ENCODE results near the gene SPIRE2.

DNA sequence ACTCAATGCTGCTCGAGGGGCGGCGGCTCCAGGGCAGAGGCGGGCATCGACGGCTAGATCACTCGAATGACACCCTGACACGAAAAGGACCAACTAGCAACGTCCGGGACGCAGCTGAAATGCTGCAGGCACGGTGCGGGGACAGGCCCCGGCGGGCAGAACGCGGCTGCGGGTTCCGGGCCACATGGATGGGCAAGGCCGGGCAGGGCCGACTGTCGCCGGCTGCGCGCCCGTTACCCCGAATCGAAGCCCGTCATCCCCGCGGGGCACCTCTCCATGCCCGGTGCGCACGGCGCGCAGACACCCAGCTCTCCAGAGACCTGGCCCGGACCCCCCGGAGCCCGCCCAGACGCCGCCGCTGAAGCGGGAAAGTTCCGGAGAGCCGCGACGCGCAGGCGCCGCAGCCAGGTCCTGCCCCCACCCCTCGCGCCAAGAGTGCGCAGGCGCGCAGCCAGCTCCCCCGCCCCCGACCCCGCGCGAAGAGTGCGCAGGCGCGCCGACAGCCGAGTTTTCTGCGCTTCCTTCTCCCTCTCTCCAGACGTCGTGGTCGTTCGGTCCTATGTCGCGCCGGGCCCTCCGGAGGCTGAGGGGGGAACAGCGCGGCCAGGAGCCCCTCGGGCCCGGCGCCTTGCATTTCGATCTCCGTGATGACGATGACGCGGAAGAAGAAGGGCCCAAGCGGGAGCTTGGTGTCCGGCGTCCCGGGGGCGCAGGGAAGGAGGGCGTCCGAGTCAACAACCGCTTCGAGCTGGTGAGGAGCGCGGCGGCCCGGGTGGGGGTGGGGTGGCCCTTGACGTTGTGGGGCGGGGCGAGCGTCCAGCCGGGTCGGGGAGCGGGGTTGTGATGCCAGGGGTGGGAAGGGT, 45.1 kb downstream of the SPIRE2 start, which contains the start of gene TCF25:
- TF ChIP-seq, protein P1, sequence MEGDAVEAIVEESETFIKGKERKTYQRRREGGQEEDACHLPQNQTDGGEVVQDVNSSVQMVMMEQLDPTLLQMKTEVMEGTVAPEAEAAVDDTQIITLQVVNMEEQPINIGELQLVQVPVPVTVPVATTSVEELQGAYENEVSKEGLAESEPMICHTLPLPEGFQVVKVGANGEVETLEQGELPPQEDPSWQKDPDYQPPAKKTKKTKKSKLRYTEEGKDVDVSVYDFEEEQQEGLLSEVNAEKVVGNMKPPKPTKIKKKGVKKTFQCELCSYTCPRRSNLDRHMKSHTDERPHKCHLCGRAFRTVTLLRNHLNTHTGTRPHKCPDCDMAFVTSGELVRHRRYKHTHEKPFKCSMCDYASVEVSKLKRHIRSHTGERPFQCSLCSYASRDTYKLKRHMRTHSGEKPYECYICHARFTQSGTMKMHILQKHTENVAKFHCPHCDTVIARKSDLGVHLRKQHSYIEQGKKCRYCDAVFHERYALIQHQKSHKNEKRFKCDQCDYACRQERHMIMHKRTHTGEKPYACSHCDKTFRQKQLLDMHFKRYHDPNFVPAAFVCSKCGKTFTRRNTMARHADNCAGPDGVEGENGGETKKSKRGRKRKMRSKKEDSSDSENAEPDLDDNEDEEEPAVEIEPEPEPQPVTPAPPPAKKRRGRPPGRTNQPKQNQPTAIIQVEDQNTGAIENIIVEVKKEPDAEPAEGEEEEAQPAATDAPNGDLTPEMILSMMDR (IDR thresholded peaks at IDR 0.05) = no peak
- no peak for TF ChIP-seq SIN3A (IDR thresholded peaks at IDR 0.05; ENCODE audit: borderline replicate concordance, insufficient read depth, low read depth, low read length)
- TF ChIP-seq, protein P2, sequence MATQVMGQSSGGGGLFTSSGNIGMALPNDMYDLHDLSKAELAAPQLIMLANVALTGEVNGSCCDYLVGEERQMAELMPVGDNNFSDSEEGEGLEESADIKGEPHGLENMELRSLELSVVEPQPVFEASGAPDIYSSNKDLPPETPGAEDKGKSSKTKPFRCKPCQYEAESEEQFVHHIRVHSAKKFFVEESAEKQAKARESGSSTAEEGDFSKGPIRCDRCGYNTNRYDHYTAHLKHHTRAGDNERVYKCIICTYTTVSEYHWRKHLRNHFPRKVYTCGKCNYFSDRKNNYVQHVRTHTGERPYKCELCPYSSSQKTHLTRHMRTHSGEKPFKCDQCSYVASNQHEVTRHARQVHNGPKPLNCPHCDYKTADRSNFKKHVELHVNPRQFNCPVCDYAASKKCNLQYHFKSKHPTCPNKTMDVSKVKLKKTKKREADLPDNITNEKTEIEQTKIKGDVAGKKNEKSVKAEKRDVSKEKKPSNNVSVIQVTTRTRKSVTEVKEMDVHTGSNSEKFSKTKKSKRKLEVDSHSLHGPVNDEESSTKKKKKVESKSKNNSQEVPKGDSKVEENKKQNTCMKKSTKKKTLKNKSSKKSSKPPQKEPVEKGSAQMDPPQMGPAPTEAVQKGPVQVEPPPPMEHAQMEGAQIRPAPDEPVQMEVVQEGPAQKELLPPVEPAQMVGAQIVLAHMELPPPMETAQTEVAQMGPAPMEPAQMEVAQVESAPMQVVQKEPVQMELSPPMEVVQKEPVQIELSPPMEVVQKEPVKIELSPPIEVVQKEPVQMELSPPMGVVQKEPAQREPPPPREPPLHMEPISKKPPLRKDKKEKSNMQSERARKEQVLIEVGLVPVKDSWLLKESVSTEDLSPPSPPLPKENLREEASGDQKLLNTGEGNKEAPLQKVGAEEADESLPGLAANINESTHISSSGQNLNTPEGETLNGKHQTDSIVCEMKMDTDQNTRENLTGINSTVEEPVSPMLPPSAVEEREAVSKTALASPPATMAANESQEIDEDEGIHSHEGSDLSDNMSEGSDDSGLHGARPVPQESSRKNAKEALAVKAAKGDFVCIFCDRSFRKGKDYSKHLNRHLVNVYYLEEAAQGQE (IDR thresholded peaks at IDR 0.05; ENCODE audit: insufficient read depth in 1 of 2, low read depth in 2 of 2, low read length in 1 of 2) = no peak

Measured in Panc1 (cell line).